ENCODE results near the gene DMRTC1B. TPM values are rescaled to one million over a fixed set of nuclear protein-coding genes. Genes with fewer than 3 reads are reported as not detected.
"Not testable (repeated sequence)": the region's sequence is repeated elsewhere in the genome, so short reads cannot be mapped to it uniquely, and the experiment has no call there.

The DMRTC1B gene
- total RNA-seq, 1 experiment from 2014 or later = not detected

DNA sequence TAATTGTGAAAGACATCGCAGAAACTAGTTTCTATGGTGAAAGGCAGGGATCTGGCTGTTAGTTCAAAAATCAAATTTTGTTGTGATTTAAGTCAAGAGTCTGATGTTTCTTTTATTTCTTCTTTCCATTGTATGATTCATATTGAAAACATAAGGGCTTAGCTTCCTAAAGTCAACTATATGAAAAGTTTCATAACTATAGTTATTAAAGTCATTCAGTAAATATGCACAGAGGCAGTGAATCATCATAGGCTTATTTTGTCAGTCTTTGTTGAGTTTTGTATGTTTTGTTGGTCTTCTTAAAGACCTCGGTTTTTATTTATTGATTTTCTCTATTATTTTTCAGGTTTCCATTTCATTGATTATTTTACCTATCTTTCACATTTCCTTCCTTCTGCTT lies 106.2 kb downstream of the DMRTC1B start:
- H3K4me1 ChIP-seq (ENCODE audit: control insufficient read depth, insufficient read depth, low read length); H3K9me3 ChIP-seq (ENCODE audit: control insufficient read depth, insufficient read depth, low read depth, low read length); H3K36me3 ChIP-seq (ENCODE audit: control insufficient read depth, insufficient read depth, low read length); intact Hi-C loops (cut with micrococcal nuclease; ENCODE audit: unreplicated experiment); POLR2A ChIA-PET; CTCF ChIA-PET; H3K27me3 ChIP-seq (ENCODE audit: control insufficient read depth, insufficient read depth, low read length); BruUV-seq (replicated peaks); H3K27ac ChIP-seq (ENCODE audit: low read length); DNase-seq (ENCODE audit: low read depth, low spot score); ATAC-seq; H3K4me3 ChIP-seq (ENCODE audit: low read depth in 2 of 2, low read length in 2 of 2); in situ Hi-C loops (cut with HindIII; ENCODE audit: low pct_unique_long_range_greater_than_20kb, low sequenced_read_pairs): not testable (repeated sequence)

DNA sequence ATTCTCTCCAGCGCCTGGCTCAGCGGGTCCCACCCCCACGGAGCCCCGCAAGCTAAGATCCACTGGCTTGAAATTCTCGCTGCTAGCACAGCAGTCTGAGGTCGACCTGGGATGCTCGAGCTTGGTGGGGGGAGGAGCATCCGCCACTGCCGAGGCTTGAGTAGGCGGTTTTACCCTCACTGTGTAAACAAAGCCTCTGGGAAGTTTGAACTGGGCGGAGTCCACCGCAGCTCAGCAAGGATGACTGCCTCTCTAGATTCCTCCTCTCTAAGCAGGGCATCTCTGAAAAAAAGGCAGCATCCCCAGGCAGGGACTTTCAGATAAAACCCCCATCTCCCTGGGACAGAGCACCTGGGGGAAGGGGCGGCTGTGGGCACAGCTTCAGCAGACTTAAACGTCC lies 113.0 kb downstream of the DMRTC1B start:
- in situ Hi-C loops (cut with HindIII; ENCODE audit: low pct_unique_long_range_greater_than_20kb, low sequenced_read_pairs); CTCF ChIA-PET; intact Hi-C loops (cut with micrococcal nuclease; ENCODE audit: unreplicated experiment); H3K4me3 ChIP-seq (ENCODE audit: low read depth in 2 of 2, low read length in 2 of 2); ATAC-seq; DNase-seq (ENCODE audit: low read depth, low spot score); H3K9me3 ChIP-seq (ENCODE audit: control insufficient read depth, insufficient read depth, low read depth, low read length); H3K27ac ChIP-seq (ENCODE audit: low read length); H3K36me3 ChIP-seq (ENCODE audit: control insufficient read depth, insufficient read depth, low read length); POLR2A ChIA-PET; H3K27me3 ChIP-seq (ENCODE audit: control insufficient read depth, insufficient read depth, low read length); BruUV-seq (replicated peaks); H3K4me1 ChIP-seq (ENCODE audit: control insufficient read depth, insufficient read depth, low read length): not testable (repeated sequence)

Other genes starting within 250 kb of the DMRTC1B start
- 33.5 TPM for gene HDAC8, start 204.0 kb upstream of the DMRTC1B start, total RNA-seq (2021; ENCODE audit: unreplicated experiment)
- gene PHKA1, start 62.6 kb upstream of the DMRTC1B start, total RNA-seq (2021; ENCODE audit: unreplicated experiment) = 28.6 TPM
- gene FAM236B, start 5.8 kb downstream of the DMRTC1B start, total RNA-seq (2021; ENCODE audit: unreplicated experiment) = not detected
- gene FAM236D, start 31.3 kb downstream of the DMRTC1B start, total RNA-seq (2021; ENCODE audit: unreplicated experiment) = not detected
- gene FAM236C, start 135.7 kb downstream of the DMRTC1B start, total RNA-seq (2021; ENCODE audit: unreplicated experiment) = not detected
- gene FAM236A, start 161.3 kb downstream of the DMRTC1B start, total RNA-seq (2021; ENCODE audit: unreplicated experiment) = not detected
- gene DMRTC1, start 166.9 kb downstream of the DMRTC1B start, total RNA-seq (2021; ENCODE audit: unreplicated experiment) = 0.31 TPM
- not detected for gene PABPC1L2B, start 226.0 kb downstream of the DMRTC1B start, total RNA-seq (2021; ENCODE audit: unreplicated experiment)

All from Panc1 (cell line).